GM18861 (cell line): Measurements from ENCODE around the gene PPHLN1.
A peak's percentile ranks its signal among the peaks of the same experiment; 100 is the strongest.

Experiments
- ATAC-seq: cut with Tn5 transposase; IDR thresholded peaks from one replicate; pipeline ENCODE4 v1.9.1; 2021; ENCODE audit not compliant: unreplicated experiment

The PPHLN1 gene

DNA sequence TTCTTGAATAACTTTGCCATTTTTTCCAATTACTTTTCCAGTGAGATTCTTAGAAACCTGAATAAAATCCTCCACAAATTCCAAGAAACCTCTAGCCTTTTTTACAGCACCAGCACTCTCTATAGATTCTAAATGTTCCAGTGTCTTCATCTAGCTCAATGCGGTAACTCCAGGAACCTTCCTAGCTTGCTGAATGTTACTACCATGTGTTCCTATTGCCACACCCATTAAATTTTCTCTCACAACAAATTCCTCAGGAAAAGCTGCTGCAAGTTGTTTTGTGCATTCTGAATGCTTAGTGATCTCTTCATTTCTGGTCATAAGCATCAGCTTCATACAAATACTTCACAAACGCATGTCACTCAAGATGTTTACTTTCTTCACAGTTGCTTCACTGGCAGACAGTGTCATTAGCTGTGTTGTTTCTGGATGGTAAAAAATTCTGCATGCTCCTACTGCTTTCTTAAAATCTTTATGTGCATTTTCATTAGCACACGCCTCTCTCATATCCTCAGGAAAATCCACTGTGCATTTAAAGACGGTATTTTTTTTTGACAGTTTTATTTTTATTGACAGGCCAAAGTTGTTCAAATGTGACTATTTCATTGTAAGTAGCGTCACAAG, 106.7 kb downstream of the PPHLN1 start:
- ATAC-seq: no peak

DNA sequence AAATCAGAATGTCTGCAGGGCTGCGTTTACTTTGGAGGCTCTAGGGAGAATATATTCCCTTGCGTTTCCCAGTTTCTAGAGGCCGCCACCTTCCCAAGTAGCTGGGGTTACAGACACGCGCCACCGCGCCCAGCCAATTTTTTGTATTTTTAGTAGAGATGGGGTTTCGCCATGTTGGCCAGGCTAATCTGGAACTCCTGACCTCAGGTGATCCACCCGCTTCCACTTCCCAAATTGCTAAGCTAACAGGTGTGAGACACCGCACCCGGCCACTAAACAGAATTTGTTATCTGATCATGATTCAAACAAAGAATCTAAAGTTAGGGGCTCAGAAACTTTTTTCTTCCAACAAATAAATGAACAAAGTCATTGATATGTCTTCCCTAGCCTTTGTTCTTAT, 114.6 kb downstream of the PPHLN1 start:
- ATAC-seq: no peak

DNA sequence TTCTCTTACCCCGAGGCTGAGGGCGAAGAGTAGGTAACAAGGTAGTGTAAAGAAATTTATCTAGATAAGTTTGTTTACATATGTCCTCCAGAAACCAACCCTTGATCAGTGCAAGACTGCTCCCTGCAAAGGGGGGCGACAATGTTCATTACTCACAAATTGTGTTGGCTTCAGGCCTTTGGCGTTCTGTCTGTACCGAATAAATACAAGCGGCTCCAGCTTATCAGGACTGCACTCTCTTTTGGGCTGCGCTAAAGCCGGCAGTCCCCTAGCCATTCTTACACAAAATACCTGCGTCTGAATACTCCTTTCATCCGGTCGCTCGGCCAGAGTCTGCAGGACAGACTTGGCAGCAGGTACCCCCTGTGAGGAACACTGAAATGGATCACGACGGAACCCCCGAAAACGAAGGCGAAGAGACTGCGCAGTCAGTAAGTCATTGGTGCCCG, 116.4 kb downstream of the PPHLN1 start:
- no peak for ATAC-seq

DNA sequence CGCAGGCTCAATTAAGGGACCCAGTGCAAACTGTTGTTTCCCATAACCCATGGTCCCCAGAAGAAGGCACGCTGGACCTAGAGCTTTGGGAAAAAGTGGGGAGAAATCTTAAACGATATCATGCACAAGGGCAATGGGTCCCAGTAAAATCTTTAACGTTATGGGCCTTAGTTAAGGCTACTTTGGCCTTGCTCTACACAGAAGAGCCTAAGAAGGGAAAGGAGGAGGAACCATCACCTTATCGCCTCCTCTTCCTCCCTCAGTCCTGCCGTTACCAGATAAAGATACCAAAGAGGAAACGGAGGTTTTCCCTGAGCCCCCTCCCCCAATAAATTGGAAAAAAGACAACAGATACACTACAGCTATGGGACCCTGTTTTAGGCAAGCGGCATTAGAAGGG, 116.9 kb downstream of the PPHLN1 start:
- ATAC-seq: no peak

DNA sequence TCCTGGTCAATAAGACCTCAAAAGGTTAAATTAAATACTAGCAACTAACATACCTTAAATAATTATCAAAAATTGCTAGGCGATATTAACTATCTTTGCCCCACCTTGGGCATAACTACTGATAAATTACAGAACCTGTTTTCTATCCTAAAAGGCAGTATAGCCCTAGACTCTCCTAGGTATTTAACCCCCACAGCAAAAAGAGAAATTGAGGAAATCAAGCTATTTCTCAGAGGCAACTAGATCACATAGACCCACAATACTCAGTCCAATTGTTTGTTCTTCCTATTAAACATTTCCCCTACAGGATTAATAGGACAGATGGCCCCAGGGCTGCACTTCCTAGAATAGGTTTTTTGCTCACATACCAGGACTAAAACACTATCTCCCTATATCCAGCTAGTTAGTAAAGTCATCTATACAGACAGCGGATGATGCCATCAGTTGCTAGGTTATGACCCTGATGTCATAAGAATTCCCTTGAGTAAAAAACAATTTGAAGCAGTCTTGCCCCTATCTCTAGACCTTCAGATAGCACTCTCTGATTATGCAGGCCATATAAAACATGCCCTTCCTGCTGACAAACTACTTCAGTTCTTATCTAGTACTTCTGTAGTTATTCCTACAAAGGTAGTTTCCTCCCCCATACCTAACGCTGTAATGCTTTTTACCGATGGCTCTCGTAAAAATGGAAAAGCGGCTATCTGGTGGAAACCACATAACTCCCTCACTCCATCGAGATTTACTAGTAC, 118.4 kb downstream of the PPHLN1 start:
- ATAC-seq: no peak

DNA sequence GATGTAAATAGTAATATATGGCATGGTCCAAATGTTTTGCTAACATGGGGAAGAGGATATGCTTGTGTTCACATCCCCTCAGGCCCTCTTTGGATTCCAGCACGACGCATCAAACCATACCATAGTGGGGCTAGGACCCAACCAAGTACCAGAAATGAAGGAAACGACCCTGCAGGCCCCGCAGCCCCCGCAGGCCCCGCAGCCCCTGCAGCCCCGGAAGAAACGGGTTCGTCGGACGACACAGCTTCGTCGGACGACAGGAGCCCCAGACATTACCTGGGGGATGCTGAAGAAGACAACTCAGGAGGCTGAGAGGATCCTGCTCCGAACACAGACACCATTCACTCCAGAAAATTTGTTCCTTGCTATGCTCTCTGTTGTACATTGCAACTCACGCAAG, 119.9 kb downstream of the PPHLN1 start:
- no peak for ATAC-seq

DNA sequence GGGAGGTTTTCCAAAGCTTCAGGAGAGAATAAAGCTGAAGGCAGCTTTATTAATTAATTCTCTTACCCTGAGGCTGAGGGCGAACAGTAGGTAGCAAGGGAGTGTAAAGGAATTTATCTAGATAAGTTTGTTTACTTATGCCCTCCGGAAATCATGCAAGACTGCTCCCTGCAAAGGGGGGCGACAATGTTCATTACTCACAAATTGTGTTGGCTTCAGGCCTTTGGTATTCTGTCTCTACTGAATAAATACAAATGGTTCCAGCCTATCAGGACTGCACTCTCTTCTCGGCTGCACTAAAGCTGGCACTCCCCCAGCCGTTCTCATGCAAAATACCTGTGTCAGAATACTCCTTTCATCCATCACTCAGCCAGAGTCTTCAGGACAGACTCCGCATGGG, 120.8 kb downstream of the PPHLN1 start:
- no peak for ATAC-seq

DNA sequence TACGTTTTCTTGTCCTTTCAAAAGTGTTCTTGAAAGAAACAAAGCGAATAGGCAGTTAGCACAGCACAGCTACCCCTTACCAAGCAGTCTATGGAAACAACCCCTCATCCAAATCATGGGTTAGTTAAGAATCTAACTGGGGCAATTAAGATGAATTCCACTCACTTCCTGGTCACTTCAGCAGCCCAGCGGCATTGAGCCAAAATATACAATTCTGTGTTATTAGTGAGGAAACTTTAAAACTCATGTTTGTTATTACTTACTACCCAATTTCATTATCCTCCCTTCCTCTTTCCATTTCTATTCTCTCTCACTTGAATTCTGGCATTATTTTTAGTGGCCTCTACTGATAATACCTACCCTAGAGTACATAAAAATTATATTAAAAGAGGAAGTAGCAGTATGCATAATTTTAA, 121.4 kb downstream of the PPHLN1 start:
- no peak for ATAC-seq

DNA sequence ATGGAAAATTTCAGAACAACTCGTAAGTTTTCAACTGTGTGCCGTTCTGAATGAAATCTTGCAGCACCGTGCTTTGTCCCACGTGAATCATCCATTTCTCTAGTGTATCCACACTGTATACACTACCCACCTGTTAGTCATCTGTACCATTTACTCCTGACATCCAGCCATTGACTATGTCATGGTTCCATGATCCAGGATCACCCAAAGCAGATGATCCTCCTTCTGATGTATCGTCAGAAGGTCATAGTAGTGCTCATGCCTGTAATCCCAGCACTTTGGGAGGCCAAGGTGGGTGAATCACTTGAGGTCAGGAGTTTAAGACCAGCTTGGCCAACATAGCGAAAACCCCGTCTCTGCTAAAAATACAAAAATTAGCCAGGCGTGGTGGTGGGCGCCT, 122.9 kb downstream of the PPHLN1 start:
- ATAC-seq: no peak

DNA sequence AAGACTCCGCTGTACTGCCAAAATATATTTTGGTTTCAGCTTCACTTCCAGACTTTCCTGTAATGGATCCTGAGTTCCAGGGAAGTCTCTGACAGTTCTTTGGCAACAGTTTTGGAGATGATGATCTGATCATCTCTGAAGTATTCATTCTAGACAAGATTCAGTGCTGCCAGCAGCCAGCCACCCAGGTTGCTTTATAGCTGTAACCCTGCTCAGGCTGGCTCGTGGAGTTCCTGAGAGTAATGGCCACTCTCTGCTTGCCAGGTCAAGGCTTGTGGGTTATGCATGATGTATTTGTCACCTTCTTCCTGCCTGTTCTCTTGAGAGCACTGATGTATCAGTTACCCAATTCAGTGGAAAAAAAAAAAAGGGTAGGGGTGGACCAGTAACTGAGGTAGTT, 124.3 kb downstream of the PPHLN1 start:
- peak; percentile 54 for ATAC-seq

DNA sequence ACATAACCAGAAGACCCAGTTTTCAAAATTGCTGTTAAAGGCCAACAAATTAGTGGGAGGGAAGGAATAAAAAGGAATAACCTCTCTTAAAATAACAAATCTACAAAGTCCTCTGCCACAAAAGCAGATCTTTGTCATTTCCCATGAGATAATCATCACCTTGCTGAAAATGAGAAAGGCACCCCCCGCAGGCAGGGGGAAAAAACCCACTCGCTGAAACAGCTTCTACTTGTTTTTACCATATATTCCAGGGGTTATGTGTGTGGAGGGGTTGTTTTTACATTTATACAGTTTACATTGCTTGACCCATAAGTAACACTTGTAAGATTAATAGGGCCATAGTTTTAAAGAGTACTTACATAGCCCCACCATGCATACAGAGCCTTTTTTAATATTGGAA, 132.6 kb downstream of the PPHLN1 start:
- ATAC-seq: no peak

DNA sequence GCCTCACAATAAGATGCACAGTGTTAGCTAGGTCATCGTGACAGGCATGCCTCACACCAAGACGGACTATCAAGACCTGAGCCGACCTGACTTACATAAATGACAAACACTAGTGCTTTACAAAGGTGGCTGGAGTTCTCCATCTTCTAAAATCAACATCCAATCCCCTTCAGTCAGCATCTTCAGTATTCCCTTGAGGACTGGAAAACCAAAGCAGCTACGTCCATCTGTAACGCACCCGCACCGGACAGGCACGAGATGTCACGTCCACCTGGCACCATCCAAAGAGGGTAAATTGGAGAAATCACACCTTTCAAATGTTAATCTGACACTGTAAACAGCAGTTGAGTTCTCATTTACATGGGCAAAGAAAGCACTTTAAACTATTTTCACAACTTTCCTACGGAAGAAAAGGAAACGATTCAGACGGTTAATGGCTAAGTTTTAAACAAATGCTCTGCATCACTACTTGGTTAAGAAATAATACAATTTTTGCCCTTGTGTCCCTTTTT, 133.4 kb downstream of the PPHLN1 start:
- no peak for ATAC-seq

DNA sequence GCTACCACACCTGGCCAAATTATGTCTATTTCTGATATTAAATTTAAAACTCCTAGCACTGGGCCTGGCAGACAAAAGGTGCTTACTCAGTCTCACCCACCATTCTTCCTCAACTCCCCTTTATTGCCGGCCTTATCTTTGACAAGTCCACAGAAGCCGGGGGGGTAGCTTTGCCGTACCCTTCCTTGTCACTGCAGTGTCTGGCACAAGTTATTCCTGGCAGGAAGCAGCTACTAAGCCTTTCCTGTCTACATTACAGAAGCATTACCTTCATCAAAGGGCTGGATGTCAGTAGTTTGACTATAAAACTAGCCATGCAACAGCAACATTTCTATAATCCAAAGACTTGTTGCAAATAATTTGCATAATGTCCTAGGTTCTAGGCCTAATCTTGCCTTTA, 136.5 kb downstream of the PPHLN1 start:
- ATAC-seq: no peak

DNA sequence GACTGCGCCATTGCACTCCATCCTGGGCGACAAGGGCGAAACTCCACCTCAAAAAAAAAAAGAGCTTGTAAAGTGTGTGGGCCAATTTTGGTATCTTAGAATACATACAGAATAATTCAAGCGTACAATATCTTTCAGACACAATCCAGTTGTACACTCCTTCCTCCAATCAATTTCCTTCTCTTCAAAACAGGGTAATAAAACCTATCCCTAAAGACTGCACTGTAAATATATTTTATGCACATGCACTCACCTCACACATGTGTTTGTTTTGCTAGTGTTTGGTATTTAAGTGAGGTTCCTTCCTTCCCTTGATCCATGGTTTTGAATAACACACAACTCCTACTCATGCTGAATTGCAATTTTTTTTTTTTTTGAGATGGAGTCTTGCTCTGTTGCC, 137.7 kb downstream of the PPHLN1 start:
- ATAC-seq: no peak

DNA sequence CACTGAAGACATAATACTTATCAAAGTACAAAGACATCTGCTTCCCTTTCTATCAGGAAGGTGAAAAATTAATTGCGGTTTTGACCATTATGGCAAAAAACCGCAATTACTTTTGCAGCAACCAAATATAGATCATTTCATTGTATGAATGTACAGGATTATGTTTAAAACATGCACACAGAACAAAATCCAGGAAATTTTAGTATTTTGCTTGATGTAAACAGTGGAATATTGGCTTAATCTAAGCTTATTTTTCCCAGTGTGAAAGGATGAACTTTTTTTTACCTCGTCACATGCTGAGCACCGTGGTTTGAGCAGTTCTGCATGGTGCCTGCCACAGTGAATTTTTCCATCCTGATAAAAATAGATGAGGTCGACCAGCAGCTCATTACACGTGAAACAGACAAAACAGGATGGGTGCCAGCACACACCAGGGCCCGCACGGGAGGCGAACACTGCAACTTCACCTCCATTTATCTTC, 142.4 kb downstream of the PPHLN1 start:
- no peak for ATAC-seq

DNA sequence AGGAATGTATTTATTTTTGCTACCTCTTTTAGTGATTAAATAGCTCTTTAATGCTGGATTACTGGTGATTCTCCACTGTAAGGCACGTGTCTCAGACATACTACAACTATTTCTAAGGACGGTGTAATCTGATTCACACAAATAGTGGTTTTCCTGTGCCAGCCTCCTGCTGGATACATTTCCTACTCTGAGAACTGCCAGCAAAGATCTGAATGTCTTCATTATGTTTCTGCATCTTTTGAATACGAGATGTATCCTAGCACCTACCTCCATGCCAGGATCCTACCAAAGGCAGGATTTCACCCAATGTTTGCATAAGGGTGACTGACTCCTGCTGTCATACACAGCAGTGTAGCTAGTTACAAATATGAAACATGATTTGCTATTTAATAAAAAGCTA, 143.0 kb downstream of the PPHLN1 start:
- ATAC-seq: peak; percentile 21

DNA sequence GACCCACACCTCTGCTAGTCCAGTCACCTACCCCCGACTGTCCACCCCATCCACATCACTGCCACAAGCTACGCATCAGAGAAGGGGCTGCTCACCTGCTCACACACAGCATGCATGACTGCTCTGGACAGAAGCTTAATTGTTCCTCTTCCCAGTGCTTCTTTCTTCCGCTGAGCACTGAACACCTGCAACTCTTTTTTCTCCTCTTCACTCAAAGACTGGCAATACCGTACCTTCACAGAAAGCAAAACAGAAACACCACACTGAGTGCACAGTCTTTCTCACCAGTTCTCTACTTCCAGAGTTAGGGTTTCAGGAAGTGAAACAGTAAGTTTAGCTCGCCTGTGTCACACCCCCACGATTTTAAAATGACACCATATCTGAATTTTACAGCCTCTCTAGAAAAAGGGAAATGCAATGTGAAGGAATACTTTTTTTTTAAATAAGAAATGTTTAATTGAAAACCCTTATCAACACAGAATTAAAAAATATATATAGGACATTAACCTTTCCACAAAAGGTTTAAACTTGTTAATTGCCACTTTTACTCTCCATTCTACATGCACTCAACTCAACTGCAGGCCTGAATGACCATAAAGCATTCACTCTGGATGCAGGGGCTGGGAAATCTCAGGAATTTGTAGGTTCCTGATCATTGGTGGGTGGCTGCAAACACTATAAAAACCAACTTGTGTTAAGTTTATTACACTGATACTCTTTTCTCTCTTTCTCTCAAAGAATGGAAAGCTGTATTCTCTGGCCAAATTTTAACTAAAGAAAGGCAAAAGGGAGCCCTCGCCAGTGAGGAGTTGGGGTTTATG, 143.6 kb downstream of the PPHLN1 start:
- ATAC-seq: peak; percentile 96

DNA sequence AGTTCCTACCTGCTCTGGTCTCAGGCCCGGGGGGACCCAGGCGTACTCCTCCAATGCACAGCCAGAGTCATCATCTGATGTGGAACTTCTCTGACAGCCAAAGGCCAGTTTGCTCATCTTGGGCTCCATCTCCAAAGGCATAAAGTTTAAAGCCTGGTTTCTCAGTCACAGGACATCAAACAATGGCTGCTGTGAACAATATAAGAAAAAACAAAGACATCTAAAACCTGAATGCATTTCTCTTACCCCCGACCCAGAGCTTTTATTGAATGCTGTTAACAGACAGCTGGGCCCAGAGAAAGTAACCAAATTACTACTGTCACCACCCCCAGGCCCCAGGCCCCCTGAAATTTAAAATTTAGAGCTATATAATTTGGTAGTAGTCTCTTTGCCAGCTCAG, 146.4 kb downstream of the PPHLN1 start:
- ATAC-seq: no peak

DNA sequence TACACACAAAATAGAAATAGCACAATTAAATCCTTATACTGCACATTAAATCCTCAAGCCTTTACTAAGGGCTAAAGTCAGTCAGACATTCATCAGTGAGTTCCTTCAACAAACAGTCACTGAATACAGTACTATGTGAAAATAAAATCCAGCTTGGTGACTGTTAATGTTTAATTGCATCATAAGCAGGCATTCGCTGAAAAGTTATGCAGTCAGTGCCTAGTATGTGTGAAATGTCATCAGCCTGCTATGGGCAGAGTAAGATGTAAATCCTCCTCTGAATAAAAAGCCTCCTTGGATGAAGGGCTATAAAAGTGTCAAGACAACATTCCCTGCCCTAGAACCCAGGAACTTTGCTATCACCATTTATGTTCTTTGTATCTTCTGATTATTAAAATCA, 147.2 kb downstream of the PPHLN1 start:
- no peak for ATAC-seq

DNA sequence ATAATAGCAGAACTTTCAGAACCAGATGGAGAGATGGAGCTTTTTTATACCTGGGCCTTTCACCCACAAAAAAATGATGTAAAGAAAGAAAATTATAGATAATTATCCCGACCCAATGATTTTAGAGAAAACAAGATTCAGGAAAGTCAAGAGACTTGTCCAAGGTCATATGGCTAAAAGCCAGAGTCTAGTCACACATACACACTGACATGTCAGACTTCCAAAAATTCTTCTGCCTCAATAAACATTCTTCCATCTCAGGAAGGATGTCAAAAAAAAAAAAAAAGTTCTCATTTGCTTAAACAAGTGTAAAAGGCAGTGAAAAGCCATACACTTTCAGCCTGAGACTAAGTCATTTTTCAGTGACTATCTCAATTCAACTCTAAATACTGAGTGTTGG, 147.6 kb downstream of the PPHLN1 start:
- ATAC-seq: no peak

DNA sequence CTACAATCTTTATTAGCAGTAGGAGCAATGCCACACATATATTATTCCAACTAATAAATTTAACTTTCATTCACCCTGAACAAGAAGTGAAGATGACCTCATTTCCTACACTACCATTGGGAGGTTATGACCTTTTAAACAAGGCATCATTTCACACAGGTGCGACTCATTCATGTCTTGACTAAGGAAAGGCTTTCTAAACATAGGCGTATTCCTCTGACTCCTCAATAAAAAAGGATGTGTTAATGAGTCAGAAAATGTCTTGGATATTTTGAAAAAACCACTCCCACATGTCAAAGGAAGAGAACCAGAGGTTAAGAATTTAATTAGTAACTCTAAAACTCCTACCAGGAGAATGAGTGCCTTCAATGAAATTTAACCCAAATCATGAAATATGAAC, 148.4 kb downstream of the PPHLN1 start:
- no peak for ATAC-seq

DNA sequence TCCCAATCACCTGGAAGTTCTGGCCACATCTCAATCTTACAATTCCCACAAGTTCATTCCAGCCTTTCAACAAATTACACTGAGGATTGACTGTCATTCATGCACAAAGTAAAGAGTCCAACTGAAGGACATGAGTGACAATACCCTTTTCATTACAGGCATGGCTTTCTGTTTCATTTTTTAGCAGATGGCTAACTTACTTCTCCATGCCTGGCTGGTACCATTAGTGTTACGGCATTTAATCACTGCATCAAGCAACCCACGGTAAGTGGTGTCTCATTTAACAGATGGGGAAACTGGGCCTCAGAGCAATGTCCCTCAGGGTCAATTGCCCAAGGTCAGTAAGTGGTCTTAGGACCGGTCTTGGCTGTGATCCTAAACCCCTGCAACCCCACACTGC, 149.1 kb downstream of the PPHLN1 start:
- ATAC-seq: peak; percentile 43
